NCI-H1930 (cell line): ENCODE results near the gene CCNB1IP1.
"Not testable (repeated sequence)": the region's sequence is repeated elsewhere in the genome, so short reads cannot be mapped to it uniquely, and the experiment has no call there.

Source experiments
- DNase-seq, 2 experiments: peaks; one replicate each; lab custom pipeline; 2025; lab: John Stamatoyannopoulos, UW

The CCNB1IP1 gene

GRCh38 chr14:20332431-20332787 is 670 bp downstream of the CCNB1IP1 start:
- no peak for DNase-seq

- no peak for DNase-seq
Observed at GRCh38 chr14:20331053-20331613, 1.9 kb downstream of the CCNB1IP1 start.

- DNase-seq: no peak
Observed at GRCh38 chr14:20329355-20329754, 3.7 kb downstream of the CCNB1IP1 start.

- DNase-seq: no peak
Observed at GRCh38 chr14:20328705-20329104, 4.4 kb downstream of the CCNB1IP1 start.

- DNase-seq: peak in 1 of 2 experiments; percentile 55
Observed at GRCh38 chr14:20327005-20327869, 5.8 kb downstream of the CCNB1IP1 start.

GRCh38 chr14:20317720-20318119 is 15.4 kb downstream of the CCNB1IP1 start:
- no peak for DNase-seq

GRCh38 chr14:20314026-20314425 is 19.1 kb downstream of the CCNB1IP1 start:
- DNase-seq: no peak

GRCh38 chr14:20306079-20306423 is 27.0 kb downstream of the CCNB1IP1 start:
- no peak for DNase-seq

GRCh38 chr14:20305265-20306078 is 27.6 kb downstream of the CCNB1IP1 start, which contains the start of gene TTC5:
Gene TTC5 (minus strand): TSS chr14:20305951. CDS start chr14:20305937, 14 bp downstream.
- DNase-seq: peak; percentile 54 to 78

- no peak for DNase-seq
Observed at GRCh38 chr14:20302042-20302755, 30.9 kb downstream of the CCNB1IP1 start.

- DNase-seq: no peak
Observed at GRCh38 chr14:20295067-20295466, 38.0 kb downstream of the CCNB1IP1 start.

GRCh38 chr14:20294636-20295035 is 38.4 kb downstream of the CCNB1IP1 start:
- no peak for DNase-seq

- not testable (repeated sequence) for DNase-seq
Observed at GRCh38 chr14:20281998-20282397, 51.1 kb downstream of the CCNB1IP1 start.

GRCh38 chr14:20280265-20280664 is 52.8 kb downstream of the CCNB1IP1 start:
- not testable (repeated sequence) for DNase-seq

GRCh38 chr14:20278414-20278813 is 54.7 kb downstream of the CCNB1IP1 start:
- no peak for DNase-seq

- no peak for DNase-seq
Observed at GRCh38 chr14:20277409-20277808, 55.7 kb downstream of the CCNB1IP1 start.

GRCh38 chr14:20274062-20274461 is 59.0 kb downstream of the CCNB1IP1 start:
- no peak for DNase-seq

- not testable (repeated sequence) for DNase-seq
Observed at GRCh38 chr14:20264361-20264760, 68.7 kb downstream of the CCNB1IP1 start.

- DNase-seq: no peak
Observed at GRCh38 chr14:20262642-20263128, 70.4 kb downstream of the CCNB1IP1 start.
